Umbilical cord (tissue), 2 donors: ENCODE results near the gene PNLDC1. TPM values are rescaled to one million over a fixed set of nuclear protein-coding genes. Genes with fewer than 3 reads are reported as not detected.
"Not testable (repeated sequence)": the region's sequence is repeated elsewhere in the genome, so short reads cannot be mapped to it uniquely, and the experiment has no call there.

Source experiments
- DNase-seq: peaks from one replicate; pipeline ENCODE4 v3.0.0-alpha.2; 2015; ENCODE audit warnings: low spot score
- total RNA-seq: library from RNA; depleted of rRNA; stranded (reverse); fragments of >200 nt; gene quantifications from one replicate; pipeline ENCODE4 v1.2.3, GENCODE V29; 2014; ENCODE audit warnings: low replicate concordance; ENCODE audit not compliant: insufficient read depth

PNLDC1 gene
- total RNA-seq, 1 donor from 2014 or later = not detected

DNA sequence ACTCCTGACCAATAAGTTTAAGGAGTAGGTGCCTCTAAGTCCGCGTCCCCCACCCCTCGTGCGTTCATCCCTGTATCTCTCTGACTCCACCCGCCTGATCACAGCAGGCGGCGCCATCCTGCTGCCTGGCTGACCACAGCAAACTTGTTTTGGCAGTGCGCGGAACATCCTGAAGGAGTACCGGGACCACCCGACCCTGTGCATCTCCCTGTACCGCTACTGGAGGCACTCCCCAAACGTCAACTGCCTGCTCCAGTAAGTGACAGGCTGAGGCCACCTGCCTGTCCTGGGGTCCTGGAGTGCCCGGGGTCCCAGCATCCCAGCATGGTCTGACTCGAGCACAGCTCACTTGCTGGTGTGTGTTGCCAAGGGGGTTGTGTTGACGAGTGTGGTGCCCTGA is 19.0 kb downstream of the PNLDC1 start:
- DNase-seq = no peak

DNA sequence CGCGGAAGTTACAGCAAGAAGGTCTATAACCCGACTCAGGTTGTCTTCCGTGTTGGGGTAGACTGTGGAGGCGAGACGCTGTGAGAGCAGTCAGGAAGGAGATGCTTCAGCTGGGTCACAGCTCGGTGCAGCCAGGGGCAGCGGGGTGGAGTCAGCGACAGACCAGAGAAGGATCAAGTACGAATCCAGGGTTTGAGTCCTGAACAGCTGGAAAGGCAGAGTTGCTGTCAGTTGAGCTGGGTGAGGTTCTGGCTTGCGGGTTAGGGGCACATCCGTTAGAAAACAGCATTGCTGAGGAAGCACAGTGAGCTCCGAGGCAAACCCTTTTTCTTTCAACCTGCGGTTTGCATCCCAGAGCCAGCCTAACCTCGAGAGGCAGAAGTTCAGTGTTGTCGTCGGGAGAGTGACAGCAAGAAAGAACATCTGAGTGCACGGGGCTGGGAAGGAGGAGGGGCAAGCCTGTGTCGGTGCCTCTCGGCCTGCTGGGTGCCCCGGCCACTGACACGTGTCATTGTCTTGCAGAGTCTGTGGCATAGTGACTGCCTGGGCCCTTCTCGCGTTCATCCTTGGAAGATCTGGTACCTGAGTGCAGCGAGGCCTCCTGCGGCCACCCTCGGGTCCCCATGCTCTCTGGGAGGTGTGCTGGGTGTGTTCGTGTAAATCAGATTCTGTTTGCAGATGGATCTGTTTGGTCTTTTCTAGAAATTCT is 20.0 kb downstream of the PNLDC1 start:
- peak; percentile 28 for DNase-seq

DNA sequence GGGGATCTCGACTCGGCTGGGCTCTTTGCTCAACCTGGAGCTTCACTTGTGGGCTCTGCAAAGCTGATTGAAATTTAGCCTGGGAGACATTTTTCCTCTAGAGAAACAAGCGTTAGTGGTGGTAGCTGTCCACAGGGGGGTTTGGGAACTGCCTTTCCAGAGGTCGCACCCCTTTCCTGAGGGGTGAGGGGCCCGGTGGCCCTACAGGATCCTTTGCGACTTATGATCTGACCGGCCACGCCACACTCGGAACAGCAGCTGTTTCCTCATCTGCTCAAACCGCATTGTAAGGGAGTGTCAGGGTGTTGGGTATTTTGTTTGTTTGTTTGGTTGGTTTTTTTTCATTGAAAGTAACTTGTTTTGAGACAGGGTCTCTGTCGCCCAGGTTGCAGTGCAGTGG is 21.0 kb downstream of the PNLDC1 start:
- no peak for DNase-seq

DNA sequence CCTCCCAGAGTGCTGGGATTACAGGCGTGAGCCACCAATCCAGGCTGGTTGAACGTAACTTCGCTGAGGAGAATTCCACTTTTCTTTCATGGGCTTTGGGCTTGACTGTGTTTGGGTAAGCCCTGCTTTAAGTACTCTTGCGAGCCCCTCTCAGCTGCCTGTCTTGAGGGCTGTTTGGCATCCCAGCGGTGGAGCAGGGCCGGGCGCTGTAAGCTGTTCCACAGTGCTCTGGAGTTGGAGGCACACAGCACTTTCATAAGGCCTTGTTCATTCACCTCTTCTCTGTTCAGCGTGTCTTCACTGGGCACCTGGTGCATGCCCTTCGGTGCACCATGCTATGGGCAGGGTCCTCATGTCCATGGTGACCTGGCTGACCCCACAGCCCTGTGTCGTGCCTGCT is 21.6 kb downstream of the PNLDC1 start:
- no peak for DNase-seq

DNA sequence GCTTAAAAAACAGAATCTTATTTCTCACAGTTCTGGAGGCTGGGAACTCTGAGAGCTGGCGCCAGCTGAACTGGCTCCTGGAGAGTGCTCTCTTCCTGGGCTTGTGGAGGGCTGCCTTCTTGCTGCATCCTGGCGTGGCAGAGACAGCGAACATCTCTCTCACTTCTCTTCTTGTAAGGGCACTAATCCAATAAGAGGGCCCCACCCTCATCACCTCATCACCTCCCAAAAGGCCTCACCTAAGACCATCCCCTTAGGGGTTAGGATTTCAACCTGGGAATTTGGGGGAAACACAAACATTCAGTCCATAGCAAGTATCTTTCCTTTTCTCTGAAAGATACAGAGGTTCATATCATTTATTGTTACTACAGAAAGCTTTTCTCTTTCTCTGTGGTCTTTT is 23.9 kb downstream of the PNLDC1 start:
- DNase-seq = no peak

DNA sequence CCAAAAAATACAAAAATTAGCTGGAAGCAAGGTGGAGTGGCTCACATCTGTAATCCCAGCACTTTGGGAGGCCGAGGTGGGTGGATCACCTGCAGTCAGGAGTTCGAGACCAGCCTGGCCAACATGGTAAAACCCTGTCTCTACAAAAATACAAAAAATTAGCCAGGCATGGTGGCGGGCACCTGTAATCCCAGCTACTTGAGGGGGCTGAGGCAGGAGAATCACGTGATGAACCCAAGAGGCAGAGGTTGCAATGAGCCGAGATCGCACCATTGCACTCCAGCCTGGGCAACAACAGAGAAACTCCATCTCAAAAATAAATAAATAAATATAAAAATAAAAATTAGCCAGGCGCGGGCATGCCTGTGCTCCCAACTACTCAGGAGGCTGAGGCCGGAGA is 24.6 kb downstream of the PNLDC1 start:
- DNase-seq = not testable (repeated sequence)

DNA sequence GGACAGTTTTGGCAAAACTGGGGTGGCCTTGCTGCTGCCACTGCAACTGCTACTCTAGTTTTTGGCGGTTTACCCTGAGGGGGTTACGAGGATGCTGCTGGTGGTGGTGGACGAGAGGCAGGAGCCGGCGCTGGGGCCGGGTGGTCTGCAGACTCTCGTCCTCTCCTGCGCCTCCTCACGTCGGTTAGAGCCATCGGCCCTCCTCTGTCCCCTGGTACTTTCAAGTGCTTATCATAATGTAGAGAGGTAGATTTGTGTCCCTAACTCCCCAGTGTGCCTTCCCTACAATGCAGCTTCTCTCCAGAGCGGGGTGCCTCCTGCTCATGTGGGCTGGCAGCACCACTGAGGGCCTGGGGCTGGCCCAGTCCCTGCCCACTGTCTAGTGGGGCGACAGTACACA is 25.9 kb downstream of the PNLDC1 start:
- DNase-seq = no peak

DNA sequence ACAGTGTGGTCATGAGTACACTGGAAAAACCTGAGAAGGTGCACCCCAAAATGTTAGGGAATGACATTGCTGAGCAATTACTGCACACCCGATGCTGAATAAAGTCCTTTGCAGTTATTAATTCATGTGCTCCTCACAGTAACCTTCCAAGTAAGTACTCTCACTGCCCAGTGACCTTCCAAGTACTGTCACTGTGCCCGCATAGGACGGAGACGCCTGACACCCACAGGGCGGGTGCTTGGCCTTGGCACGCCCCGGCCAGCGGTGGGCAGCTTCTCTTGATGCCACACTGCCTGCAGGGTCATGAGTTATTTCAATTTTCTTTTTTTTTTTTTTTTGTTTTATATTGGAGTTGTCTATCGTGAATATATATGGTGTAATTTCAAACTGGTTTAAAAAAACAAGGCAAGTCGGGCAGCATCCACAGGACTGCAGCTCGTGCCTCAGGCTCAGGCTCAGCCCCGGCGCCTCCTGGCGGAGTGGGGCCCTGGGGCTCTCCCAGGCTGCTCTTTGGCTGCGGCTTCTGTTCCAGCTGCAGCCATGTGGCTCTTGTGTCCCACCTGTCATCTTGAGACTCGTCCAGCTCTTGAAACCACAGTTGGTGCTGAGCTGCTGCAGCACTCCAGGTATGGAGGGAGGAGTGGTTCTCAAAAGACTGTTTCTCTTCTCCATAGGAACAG is 27.0 kb downstream of the PNLDC1 start:
- no peak for DNase-seq

DNA sequence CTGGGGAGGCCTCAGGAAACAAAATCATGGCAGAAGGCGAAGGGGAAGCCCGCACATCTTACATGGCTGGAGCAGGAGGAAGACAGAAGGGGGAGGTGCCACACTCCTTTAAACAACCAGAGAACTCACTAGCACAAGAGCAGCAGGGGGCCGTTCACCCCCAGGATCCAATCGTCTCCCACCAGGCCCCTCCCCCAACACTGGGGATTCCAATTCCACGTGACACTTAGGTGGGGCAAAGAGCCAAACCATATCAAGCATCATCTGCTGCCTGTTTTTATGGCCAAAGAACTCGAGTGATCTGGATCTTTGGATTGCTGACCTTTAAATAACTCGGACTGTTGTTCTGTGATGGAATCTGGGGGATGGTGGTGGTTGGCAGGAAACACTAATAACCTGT is 28.0 kb downstream of the PNLDC1 start:
- DNase-seq = no peak

DNA sequence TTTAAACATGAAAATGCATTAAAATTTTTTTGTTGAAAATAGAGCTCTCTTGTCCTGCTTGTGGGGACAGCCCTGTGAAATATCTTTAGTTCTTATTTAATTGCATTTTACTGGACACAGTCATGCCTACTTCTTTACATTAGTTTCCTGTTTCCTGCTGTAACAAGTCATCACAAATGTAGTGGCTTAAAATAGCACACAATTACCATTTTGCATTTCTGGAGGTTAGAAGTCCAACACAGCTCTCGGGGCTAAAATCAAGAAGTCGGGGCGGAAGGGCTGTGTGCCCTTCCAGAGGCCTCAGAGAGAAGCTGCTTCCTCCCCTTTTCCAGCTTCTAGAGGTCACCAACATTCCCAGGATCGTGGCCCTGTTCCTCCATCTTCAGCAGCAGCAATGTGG is 29.4 kb downstream of the PNLDC1 start:
- DNase-seq = no peak

DNA sequence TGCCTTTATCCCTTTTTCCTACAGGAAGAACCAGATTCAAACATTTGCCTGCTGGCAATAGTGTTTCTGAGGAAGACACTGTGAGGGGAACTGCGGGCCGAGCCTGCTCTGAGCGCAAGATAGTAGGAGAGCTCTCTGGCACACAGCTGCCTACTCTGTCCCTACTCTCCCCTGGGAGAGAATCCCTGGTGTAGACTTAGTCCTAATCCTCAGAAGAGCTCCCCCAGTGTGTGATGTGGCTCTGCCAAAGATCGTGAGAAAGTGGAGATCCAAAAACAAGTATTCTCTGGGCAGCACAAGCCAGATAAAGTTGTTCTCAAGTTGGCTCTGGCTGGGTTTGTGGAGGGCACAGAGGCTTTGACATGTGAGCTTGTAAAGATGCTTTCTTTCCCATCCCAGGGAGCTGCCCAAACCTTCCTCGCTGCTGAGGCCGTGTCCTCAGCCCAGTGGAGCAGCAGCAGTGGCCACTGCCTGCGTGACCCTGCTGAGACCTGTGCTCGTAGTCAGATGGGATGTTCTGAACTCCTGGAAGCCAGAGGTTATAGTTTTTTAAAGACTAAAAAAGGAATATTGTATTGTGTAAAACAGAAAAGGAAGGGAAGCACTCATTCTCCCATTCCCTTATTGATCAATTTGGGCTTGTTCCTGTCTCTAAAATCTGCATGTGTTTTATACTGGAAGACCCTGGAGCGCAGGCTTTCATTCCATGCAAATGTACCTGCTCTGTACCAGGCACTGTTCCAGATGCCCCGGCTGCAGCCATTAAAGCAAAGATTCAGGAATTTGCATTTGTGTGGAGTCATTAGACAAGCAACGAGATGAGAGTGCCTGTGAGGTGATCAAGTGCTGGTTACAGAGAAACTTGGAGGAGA is 30.7 kb downstream of the PNLDC1 start:
- peak; percentile 63 for DNase-seq

DNA sequence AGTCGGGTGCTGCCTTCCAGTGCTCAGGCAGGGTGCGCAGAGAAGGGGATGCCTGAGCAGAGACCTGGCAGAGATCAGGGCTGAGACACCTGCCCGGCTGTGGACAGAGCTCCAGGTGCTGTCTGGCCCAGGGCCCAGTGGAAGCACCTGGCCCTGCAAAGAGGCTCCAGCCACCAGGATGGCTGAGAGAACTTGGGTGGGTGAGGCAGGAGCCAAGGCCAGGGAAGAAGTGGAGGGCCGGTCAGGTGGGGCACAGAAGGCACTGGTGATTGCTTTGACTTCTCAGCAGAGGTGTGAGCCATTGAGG is 31.2 kb downstream of the PNLDC1 start:
- DNase-seq = no peak

DNA sequence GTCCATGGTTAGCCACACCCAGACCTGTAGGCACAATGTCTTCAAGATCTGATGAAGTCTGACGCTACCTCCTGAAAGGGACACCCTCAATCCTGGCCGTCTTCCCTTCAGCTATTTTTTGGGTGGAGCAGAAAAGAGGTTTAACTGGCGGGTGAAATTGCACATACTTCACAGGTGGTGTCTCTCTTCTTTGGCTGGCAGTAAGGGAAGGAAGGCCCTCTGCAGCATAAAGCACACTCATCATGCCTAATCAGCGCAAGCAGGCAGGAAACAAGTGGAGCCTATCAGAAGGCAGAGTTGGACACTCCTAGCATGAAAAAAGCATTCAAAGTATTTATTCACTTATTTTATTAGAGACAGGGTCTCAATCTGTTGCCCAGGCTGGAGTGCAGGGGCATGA is 32.9 kb downstream of the PNLDC1 start:
- no peak for DNase-seq

DNA sequence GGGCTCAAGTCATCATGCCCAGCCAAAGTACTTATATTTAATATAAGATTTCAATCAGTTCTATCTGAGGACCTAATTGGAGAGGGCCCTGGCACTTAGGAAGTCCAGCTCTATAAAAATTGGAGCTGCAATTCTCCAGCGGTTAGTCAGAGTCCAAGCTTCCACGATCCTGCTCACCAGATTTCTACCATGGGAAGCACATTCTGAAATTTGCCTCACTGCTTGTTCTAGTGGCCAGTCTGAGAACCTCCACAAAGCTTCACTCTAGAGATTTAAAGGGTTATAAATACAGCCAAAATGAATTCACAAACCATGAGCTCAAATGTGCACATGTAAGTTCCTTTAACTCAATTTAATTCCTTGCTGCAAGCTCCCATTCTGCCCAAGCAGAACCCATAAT is 33.5 kb downstream of the PNLDC1 start:
- peak; percentile 64 for DNase-seq

DNA sequence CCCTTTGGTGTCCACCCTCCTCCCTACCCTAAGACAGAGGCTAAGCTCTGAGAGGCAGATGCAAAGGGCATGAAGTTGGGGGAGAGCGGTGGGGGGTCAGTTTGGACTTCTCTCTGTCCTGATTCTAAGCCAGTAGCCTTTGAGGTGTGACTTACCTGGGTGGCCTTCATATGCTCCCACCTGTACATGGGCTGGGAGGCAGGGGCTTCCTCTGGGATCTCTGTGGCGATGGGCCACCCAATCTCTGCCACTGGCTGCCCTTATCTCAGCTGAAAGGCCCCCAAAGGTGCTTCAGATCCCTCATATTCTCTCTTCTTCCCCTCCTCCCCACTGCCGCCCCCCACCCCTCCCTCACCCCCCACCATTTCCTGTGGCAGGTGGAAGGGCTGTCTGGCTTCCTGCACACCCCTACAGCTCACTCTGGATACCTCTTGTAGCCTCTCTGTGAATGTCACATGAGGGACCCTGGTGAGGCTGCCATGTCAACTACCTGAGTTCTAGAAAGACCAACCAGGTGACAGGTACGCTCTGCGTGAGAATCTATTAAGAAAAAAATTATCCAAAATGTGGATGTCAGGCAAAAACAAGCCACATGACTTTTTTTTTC is 34.0 kb downstream of the PNLDC1 start:
- no peak for DNase-seq

DNA sequence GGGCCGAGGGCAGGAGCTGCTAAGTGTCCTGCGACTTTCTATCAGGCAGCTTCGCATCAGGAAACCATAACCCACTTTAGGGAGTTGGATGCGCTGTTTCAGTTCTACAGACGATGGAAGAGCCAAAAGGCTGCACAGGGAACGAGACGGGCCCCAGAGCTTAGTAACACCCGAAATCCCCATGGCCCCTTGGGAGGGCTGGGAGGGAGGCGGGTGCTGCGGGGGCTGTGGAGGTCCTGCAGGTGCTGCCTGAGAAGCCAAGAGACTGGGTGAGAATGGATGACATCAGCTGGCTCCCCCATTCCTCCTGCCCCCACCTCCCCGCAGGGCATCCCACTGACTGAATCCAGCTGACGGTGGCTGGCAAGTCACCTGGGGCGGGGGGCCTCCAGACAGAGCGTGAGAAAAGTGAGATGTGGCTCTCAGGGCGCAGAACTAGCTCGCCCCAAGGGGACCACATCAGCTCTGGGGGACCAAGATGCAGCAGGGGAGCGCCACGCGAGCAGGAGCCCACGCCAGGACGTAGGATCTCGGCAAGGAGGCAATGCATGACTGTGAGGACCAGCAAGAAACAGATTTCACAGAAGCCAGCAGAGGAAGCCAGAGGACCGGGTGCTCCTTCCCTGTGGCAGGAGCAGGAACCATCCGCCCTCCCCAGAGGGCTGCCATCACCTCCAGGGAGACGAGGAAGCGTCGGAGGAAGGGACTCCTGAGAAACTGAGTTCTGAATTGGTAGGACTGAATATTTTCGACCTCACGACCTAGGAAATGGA is 36.8 kb downstream of the PNLDC1 start:
- no peak for DNase-seq

DNA sequence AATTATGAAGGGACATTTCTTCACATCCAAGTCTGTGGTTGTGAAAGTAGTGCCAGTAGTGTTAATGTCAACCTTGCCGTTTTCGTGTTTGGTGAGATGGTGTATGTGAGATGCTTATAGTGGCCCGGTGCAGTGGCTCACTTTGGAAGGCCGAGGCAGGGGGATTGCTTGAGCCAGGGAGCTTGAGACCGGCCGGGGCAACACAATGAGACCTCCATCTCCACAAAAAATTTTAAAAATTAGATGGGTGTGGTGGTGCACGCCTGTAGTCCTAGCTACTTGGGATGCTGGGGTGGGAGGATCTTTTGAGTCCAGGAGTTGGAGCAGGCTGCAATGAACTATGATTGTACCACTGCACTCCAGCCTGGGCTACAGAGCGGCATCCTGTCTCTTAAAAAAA is 37.4 kb downstream of the PNLDC1 start:
- DNase-seq = no peak

DNA sequence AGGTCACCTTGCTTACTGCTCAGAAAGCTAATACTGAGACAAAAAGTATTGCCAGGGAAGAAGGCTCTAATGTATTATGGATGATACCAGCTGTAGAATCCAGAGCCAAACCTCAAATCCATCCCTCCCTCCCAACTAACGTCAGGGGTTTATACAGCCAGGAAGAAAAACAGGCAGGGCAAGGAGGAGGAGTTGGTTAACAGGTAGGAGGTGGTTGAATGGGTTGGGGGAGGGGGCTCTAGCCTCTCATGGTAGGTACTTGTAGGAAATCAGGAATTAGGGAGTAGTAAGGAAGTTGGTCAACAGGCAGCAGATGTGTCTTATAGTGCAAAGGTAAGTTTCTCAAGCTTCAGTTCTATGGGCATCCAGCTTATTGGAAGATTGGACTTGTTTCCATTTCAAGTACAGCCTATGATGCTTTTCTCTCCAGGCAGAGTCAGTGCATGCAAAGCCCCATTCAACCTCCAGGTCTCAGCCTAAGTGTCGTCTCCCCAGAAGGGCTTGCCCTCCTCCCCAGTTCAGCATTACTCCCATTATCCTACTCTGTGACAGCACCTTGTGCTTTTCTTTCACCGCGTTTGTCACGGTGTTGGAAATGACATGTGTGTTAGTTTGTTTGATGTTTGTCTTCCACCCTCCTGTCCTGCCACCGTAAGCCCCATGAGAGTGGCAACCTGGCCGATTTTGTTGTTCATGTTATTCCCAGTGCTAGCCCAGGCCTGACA is 38.1 kb downstream of the PNLDC1 start:
- DNase-seq = peak; percentile 24

DNA sequence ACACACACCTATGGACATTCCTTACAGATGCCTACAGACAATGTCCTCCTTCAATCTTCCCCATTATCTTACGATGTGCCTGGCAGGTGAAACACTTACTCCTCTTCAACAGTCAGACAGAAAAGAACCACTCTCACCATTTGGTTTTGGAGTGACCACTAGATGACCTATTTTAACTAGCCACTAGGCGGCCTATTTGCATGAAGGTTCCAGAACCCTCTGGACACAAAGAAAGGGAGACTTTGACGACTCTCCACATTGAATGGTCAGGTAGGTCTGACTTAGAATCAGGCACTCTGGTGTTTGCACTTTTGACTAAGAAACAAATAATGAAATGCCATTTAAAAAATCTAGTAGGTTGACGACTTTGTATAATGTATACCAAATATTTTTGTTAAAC is 42.0 kb downstream of the PNLDC1 start:
- no peak for DNase-seq

DNA sequence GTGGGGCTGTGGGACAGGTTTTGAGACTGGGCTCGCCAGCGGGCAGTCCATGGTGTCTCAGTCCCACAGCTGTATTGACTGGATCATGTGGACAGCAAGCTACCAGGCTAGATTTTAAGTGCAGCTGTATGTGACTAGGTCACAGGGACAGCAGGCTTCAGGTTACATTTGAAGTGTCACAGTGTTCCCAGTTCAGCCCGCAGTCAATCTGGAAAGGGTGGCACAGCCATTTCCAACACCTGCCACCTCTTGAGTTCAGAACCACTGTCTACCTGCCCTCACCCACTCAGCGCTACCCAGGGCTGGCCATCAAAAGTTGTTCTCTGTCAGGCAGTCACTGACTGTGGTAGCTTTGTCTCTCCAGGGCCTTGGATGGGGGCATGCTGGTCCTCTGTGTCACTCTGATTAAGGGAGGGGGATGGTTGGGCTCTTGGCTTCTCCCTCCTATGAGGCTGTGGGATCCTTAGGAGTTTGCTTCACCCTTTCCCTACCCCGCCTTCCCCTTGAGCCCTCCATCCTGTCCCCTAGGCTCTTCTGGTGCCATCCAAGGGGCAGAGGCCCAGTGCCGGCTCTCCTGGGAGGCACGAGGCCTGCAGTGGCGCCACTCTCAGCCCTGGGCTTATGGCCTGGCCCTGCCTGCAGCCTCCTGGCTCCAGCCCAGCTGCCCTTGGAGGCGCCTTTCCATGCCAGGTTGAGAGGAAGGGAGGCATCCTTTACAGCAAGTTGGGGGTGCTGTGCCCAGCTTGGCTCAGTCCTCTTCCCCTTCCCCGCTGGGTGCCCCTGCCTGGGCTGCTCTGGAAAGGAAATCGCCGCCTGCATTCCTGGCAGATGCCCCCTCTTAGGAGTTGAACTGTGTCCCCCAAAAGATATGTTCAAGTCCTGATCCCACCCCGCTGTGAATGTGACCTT is 44.9 kb downstream of the PNLDC1 start:
- DNase-seq = no peak
